LHCN-M2 (cell line): ENCODE measurements around the gene CHST12. TPM values are rescaled to one million over a fixed set of nuclear protein-coding genes. Genes with fewer than 3 reads are reported as not detected.
A peak's percentile ranks its signal among the peaks of the same experiment; 100 is the strongest.
"Not testable (repeated sequence)": the region's sequence is repeated elsewhere in the genome, so short reads cannot be mapped to it uniquely, and the experiment has no call there.

ENCODE experiments used
- DNase-seq: peaks from one replicate; pipeline ENCODE4 v3.0.0-alpha.2; 2012; ENCODE audit warnings: low read depth
- total RNA-seq: library from RNA; depleted of rRNA; stranded (reverse); fragments of >200 nt; gene quantifications from 2 replicates; pipeline ENCODE4 v1.2.3, GENCODE V29; 2014

Gene CHST12
- total RNA-seq, 1 experiment from 2014 or later: 11.4 TPM

- DNase-seq: no peak
These were observed 31.7 kb downstream of the CHST12 start for GRCh38 chr7:2435146-2435545.

GRCh38 chr7:2436341-2437104 is 33.1 kb downstream of the CHST12 start:
- DNase-seq: no peak

- DNase-seq: no peak
These were observed 33.7 kb downstream of the CHST12 start for GRCh38 chr7:2437136-2437535.

- DNase-seq: no peak
These were observed 34.2 kb downstream of the CHST12 start for GRCh38 chr7:2437537-2438148.

- DNase-seq: no peak
These were observed 34.8 kb downstream of the CHST12 start for GRCh38 chr7:2438186-2438585.

GRCh38 chr7:2438775-2439174 is 35.4 kb downstream of the CHST12 start:
- no peak for DNase-seq

GRCh38 chr7:2440608-2441245 is 37.3 kb downstream of the CHST12 start:
- no peak for DNase-seq

GRCh38 chr7:2441430-2442058 is 38.1 kb downstream of the CHST12 start:
- DNase-seq: no peak

GRCh38 chr7:2443491-2443890 is 40.1 kb downstream of the CHST12 start:
- no peak for DNase-seq

- peak; percentile 31 for DNase-seq
These were observed 41.1 kb downstream of the CHST12 start for GRCh38 chr7:2444476-2444875.

GRCh38 chr7:2445047-2445446 is 41.6 kb downstream of the CHST12 start:
- no peak for DNase-seq

- DNase-seq: no peak
These were observed 42.6 kb downstream of the CHST12 start for GRCh38 chr7:2445898-2446555.

GRCh38 chr7:2446676-2447075 is 43.3 kb downstream of the CHST12 start:
- no peak for DNase-seq

- no peak for DNase-seq
These were observed 47.0 kb downstream of the CHST12 start for GRCh38 chr7:2450198-2451107.

- peak; percentile 71 for DNase-seq
These were observed 48.0 kb downstream of the CHST12 start for GRCh38 chr7:2451171-2452073.

GRCh38 chr7:2452074-2452507 is 48.7 kb downstream of the CHST12 start:
- no peak for DNase-seq

- DNase-seq: no peak
These were observed 49.3 kb downstream of the CHST12 start for GRCh38 chr7:2452643-2453270.

GRCh38 chr7:2453849-2454248 is 50.4 kb downstream of the CHST12 start:
- not testable (repeated sequence) for DNase-seq

GRCh38 chr7:2459674-2460073 is 56.3 kb downstream of the CHST12 start:
- no peak for DNase-seq
